ENCODE results near the gene SPATA6L. TPM values are rescaled to one million over a fixed set of nuclear protein-coding genes. Genes with fewer than 3 reads are reported as not detected.

Gene SPATA6L
- total and polyA plus RNA-seq, 2 of the 13 experiments (the other 11 are each of a cell fraction or from before 2014, with no cell fraction given) = 1.1 to 1.9 TPM

DNA sequence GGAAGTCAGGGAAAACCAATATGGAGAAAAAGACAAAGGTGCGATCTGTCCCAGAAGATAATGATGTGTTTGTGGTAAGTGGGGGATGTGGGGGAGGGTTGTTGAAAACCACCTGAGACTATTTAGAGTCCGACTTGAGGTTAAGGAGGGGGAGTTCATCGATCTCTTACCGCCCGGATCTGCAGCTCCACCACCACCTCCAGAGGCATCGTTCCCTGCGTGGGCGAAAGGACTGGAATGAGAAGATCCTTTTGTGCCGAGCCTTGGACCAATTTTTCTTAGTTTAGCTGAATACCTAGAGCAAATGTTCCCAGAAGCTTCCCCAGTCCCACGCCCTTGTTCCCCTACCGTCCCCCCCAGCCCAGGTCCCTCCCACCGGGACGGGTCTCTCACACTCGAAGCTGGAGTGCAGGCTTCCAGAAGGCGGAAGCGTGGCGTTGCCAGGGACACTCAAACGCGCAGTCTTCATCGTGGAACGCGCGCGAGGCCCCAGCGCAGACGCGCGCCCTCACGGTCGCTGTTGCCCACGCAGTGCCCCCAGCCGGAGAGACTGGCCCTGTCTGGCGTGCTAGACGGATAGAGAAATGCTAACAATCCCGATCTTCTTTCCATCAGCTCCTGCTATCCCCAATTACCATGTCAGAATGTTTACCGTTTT is at the start of gene SPATA6L (continued):
- TF ChIP-seq, protein P1, sequence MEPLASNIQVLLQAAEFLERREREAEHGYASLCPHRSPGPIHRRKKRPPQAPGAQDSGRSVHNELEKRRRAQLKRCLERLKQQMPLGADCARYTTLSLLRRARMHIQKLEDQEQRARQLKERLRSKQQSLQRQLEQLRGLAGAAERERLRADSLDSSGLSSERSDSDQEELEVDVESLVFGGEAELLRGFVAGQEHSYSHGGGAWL (CRISPR knock-in tag; IDR thresholded peaks at IDR 0.05) = peak; percentile 57; the same call in 1 of the 2 replicates
- TF ChIP-seq ATF7 (IDR thresholded peaks at IDR 0.05) (no peak), ATF7 (CRISPR knock-in tag; IDR thresholded peaks at IDR 0.05) (no peak), ZNF274 (CRISPR knock-in tag; IDR thresholded peaks at IDR 0.05) (peak; percentile 88), NFATC3 (CRISPR knock-in tag; IDR thresholded peaks at IDR 0.05) (no peak), PHF8 (CRISPR knock-in tag; IDR thresholded peaks at IDR 0.05) (peak; percentile 41; the same call in 1 of the 2 replicates), ZNF547 (CRISPR knock-in tag; IDR thresholded peaks at IDR 0.05) (peak; percentile 66; the same call in 1 of the 2 replicates), MAF1 (CRISPR knock-in tag; IDR thresholded peaks at IDR 0.05; ENCODE audit: borderline replicate concordance) (no peak), RAD21 (CRISPR knock-in tag; IDR thresholded peaks at IDR 0.05) (0 out of 2 replicates have a peak, but pooled peaks have one; percentile 17), ARID2 (CRISPR knock-in tag; IDR thresholded peaks at IDR 0.05; ENCODE audit: borderline replicate concordance) (0 out of 2 replicates have a peak, but pooled peaks have one; percentile 47), KLF16 (CRISPR knock-in tag; IDR thresholded peaks at IDR 0.05) (no peak), HNRNPK (IDR thresholded peaks at IDR 0.05; ENCODE audit: low read depth, low read length, poor library complexity, severe bottlenecking) (peak; percentile 34), ZBTB38 (CRISPR knock-in tag; IDR thresholded peaks at IDR 0.05) (peak; percentile 56), HNF4G (IDR thresholded peaks at IDR 0.05; ENCODE audit: borderline replicate concordance, low read depth, low read length) (no peak), HNF4G (CRISPR knock-in tag; IDR thresholded peaks at IDR 0.05; ENCODE audit: borderline replicate concordance, low read depth) (no peak), IRF2 (CRISPR knock-in tag; IDR thresholded peaks at IDR 0.05) (no peak), ZFX (CRISPR knock-in tag; IDR thresholded peaks at IDR 0.05; ENCODE audit: low read depth) (peak; percentile 52; the same call in 1 of the 2 replicates), ZNF253 (CRISPR knock-in tag; IDR thresholded peaks at IDR 0.05; ENCODE audit: borderline replicate concordance) (peak; percentile 49; the same call in 1 of the 2 replicates), CAMTA2 (CRISPR knock-in tag; IDR thresholded peaks at IDR 0.05; ENCODE audit: borderline replicate concordance) (no peak), TBX2 (CRISPR knock-in tag; IDR thresholded peaks at IDR 0.05; ENCODE audit: borderline replicate concordance) (peak; percentile 25; the same call in 1 of the 2 replicates), NCOA2 (CRISPR knock-in tag; IDR thresholded peaks at IDR 0.05) (no peak)
- TF ChIP-seq, protein P2, sequence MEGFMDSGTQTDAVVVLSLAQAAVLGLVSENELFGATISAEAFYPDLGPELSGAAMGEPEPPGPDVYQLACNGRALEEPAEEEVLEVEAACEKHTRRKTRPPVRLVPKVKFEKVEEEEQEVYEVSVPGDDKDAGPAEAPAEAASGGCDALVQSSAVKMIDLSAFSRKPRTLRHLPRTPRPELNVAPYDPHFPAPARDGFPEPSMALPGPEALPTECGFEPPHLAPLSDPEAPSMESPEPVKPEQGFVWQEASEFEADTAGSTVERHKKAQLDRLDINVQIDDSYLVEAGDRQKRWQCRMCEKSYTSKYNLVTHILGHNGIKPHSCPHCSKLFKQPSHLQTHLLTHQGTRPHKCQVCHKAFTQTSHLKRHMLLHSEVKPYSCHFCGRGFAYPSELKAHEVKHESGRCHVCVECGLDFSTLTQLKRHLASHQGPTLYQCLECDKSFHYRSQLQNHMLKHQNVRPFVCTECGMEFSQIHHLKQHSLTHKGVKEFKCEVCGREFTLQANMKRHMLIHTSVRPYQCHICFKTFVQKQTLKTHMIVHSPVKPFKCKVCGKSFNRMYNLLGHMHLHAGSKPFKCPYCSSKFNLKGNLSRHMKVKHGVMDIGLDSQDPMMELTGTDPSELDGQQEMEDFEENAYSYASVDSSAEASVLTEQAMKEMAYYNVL (CRISPR knock-in tag; IDR thresholded peaks at IDR 0.05; ENCODE audit: borderline replicate concordance) = peak; percentile 54; the same call in 1 of the 2 replicates
- TF ChIP-seq, protein P3, sequence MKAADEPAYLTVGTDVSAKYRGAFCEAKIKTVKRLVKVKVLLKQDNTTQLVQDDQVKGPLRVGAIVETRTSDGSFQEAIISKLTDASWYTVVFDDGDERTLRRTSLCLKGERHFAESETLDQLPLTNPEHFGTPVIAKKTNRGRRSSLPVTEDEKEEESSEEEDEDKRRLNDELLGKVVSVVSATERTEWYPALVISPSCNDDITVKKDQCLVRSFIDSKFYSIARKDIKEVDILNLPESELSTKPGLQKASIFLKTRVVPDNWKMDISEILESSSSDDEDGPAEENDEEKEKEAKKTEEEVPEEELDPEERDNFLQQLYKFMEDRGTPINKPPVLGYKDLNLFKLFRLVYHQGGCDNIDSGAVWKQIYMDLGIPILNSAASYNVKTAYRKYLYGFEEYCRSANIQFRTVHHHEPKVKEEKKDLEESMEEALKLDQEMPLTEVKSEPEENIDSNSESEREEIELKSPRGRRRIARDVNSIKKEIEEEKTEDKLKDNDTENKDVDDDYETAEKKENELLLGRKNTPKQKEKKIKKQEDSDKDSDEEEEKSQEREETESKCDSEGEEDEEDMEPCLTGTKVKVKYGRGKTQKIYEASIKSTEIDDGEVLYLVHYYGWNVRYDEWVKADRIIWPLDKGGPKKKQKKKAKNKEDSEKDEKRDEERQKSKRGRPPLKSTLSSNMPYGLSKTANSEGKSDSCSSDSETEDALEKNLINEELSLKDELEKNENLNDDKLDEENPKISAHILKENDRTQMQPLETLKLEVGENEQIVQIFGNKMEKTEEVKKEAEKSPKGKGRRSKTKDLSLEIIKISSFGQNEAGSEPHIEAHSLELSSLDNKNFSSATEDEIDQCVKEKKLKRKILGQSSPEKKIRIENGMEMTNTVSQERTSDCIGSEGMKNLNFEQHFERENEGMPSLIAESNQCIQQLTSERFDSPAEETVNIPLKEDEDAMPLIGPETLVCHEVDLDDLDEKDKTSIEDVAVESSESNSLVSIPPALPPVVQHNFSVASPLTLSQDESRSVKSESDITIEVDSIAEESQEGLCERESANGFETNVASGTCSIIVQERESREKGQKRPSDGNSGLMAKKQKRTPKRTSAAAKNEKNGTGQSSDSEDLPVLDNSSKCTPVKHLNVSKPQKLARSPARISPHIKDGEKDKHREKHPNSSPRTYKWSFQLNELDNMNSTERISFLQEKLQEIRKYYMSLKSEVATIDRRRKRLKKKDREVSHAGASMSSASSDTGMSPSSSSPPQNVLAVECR (CRISPR knock-in tag; IDR thresholded peaks at IDR 0.05; ENCODE audit: borderline replicate concordance) = peak; percentile 75; the same call in 1 of the 2 replicates

All from HepG2 (cell line).